Pancreas (tissue), 10 donors: ENCODE data around the gene UBE3B. TPM values are rescaled to one million over a fixed set of nuclear protein-coding genes. Genes with fewer than 3 reads are reported as not detected.
A peak's percentile ranks its signal among the peaks of the same experiment; 100 is the strongest.

Source experiments
- ATAC-seq, 4 donors: fragments of 200-7000 bp; cut with Tn5 transposase; one replicate each; pipeline versions ENCODE4 v1.8.0 to v1.9.1; 2020; ENCODE audit warnings: mild to moderate bottlenecking in 4 of 4, moderate library complexity in 4 of 4
- DNase-seq, 6 donors: peaks; one replicate each; pipeline ENCODE4 v3.0.0-alpha.2; 2020
- FAIRE-seq: peaks from 2 replicates; lab custom pipeline; 2012; peaks lifted over from hg19 to GRCh38; lab: Jason Lieb, UNC
- H3K27ac ChIP-seq, 4 donors: fragments of 200-600 bp; sonication (generic); 1 replicate in 3 of 4; 2 replicates in 1 of 4; pipeline versions ENCODE4 v1.5.0 to v1.8.0; 2020
- H3K27me3 ChIP-seq, 4 donors: fragments of 200-600 bp; one replicate each; pipeline ENCODE4 v1.8.0; 2021
- H3K36me3 ChIP-seq, 3 donors: fragments of 200-600 bp; sonication (generic) in 1 of 3; one replicate each; pipeline versions ENCODE4 v1.5.0 to v1.8.0; 2020 to 2021
- H3K4me1 ChIP-seq, 3 donors: fragments of 200-600 bp; one replicate each; pipeline ENCODE4 v1.8.0; 2021
- H3K4me3 ChIP-seq, 4 donors: fragments of 200-600 bp; sonication (generic) in 2 of 4; one replicate each; pipeline versions ENCODE4 v1.5.0 to v1.8.0; 2020 to 2021
- H3K9me3 ChIP-seq, 4 donors: fragments of 200-600 bp; one replicate each; pipeline ENCODE4 v1.8.0; 2021
- CTCF ChIP-seq, 4 donors: fragments of 200-600 bp; sonication (generic) in 3 of 4; IDR thresholded peaks; one replicate each; pipeline versions ENCODE4 v1.5.0 to v1.8.0; 2021; ENCODE audit warnings: antibody characterized with exemption in 4 of 4
- WGBS, 2 donors: extraction: QIAGEN DNeasy Blood & Tissue Kit; methylation state at CpG; one replicate each; pipeline ENCODE4 v1.1.7; 2013; 5-methylcytosine and 5-hydroxymethylcytosine counted together
- intact Hi-C, 3 donors: fragments of 100-400 bp; cut with DNase I; formaldehyde crosslinking; loops; one replicate each; pipeline versions ENCODE4 v1.11.1 to v1.14.2; 2022
- polyA plus RNA-seq, 2 donors: library from polyadenylated mRNA; stranded (reverse); fragments of 200-250 nt; gene quantifications; one replicate each; pipeline ENCODE4 v1.2.3, GENCODE V29; 2013
- total RNA-seq, 6 donors: library from RNA; stranded (reverse); fragmentation: NEBNext Ultra II Directional in 4 of 6; extraction: Animal tissue kit (Norgen Biotek cat#: 25700) in 4 of 6; gene quantifications; one replicate each; pipeline versions ENCODE4 v1.2.1 to v1.2.4, GENCODE V29; 2021 to 2023
- donor health status: healthy with polysubstance abuse.
- donor health status: DM: no; HTN: no; CAD: no; lungs with moderate emphysema.
- donor health status: DM: no; HTN: no; CAD: no.
- donor health status: control.
- donor health status: control.
- donor health status: Bipolar disorder and iron deficiency.
- donor health status: DM: yes; HTN: yes; CAD: no.
- donor health status: DM: no; HTN: no; CAD: no.
- donor health status: DM: no; HTN: no; CAD: no.
- donor health status: DM: yes; HTN: yes; CAD: no.

Gene UBE3B
- total and polyA plus RNA-seq, 8 donors = 9.8 to 25.6 (median 13.8) TPM

GRCh38 chr12:109563291-109564284, 86.2 kb downstream of the UBE3B start:
- Histone ChIP-seq H3K4me1 (no peaks in the 10 kb centered on the region), H3K9me3 (no peaks in the 10 kb centered on the region), H3K27me3 (no peaks in the 10 kb centered on the region), H3K36me3 (peaks cover 0 to 20% (median 14%) of the 10 kb centered on the region in 3 donors), H3K4me3 (no peak overlapping the region), H3K27ac (no peak overlapping the region)
- no peak for TF ChIP-seq CTCF (IDR thresholded peaks at IDR 0.05)
- DNase-seq (no peak), FAIRE-seq (no peak), ATAC-seq (peak in 1 of 4 donors; percentile 23)
- intact Hi-C loops = no loop called here
- WGBS, 2 donors = 91 to 93% methylated on average over 30 of the region's 30 CpGs

DNA sequence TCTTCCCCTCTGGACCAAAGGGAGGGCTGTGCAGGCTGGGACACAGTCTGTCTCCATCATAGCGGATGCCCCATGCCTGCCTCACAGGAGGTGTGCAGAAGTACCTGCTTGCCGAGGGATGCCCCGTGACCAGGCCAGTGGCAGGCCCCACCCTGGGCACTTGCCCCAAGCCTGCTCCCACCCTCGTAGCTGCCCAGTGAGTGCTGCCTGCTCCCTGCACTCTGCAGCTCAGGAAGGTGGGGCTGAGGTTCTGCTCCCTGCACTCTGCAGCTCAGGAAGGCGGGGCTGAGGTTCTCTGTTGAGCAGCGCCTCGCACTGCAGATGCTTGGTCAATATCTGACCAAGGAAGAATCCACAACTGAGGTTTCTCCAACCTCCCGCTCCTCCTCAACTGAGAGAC, 89.0 kb downstream of the UBE3B start:
- 96 to 98% methylated on average over 8 of the region's 8 CpGs for WGBS, 2 donors
- no peak overlapping the region for H3K4me3 ChIP-seq
- no peaks in the 10 kb centered on the region for H3K4me1 ChIP-seq
- FAIRE-seq (no peak), DNase-seq (peak in 1 of 6 donors; percentile 52), ATAC-seq (no peak)
- H3K27ac ChIP-seq = no peak overlapping the region
- no peak for TF ChIP-seq CTCF (IDR thresholded peaks at IDR 0.05)
- H3K27me3 ChIP-seq = no peaks in the 10 kb centered on the region
- no peaks in the 10 kb centered on the region for H3K9me3 ChIP-seq
- peaks cover 0 to 23% (median 14%) of the 10 kb centered on the region in 3 donors for H3K36me3 ChIP-seq
- intact Hi-C loops = no loop called here

- intact Hi-C loops = no loop called here
- H3K27me3 ChIP-seq = no peaks in the 10 kb centered on the region
- H3K27ac ChIP-seq = no peak overlapping the region
- DNase-seq (no peak), FAIRE-seq (no peak), ATAC-seq (no peak)
- 85 to 89% methylated on average over 10 of the region's 10 CpGs for WGBS, 2 donors
- TF ChIP-seq CTCF (IDR thresholded peaks at IDR 0.05) = no peak
- peaks cover 0 to 23% (median 14%) of the 10 kb centered on the region in 3 donors for H3K36me3 ChIP-seq
- H3K4me3 ChIP-seq = no peak overlapping the region
- no peaks in the 10 kb centered on the region for H3K9me3 ChIP-seq
- peaks cover 0 to 5% (median 0%) of the 10 kb centered on the region in 3 donors for H3K4me1 ChIP-seq
Measured at GRCh38 chr12:109567296-109567695, 89.9 kb downstream of the UBE3B start.

DNA sequence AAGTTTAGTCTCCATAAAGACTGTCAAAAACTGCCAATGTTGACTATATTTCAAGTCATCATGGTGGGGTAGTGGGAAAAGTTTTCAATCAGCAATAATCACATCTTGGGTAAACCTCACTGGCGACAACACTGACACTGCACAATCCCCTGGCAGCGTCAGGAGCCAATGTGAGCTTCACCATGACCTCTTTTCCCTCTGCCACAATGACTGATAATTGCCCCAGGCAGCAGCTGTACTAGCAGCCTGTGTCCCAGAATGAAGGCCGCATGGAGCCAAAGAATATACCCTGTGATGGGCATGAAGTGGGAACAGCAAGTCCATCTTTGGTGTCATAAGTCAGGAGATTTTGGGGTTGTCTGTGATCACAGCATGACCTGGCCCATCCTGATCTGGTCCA, 90.5 kb downstream of the UBE3B start:
- H3K4me3 ChIP-seq = no peak overlapping the region
- 82 to 83% methylated on average over 3 of the region's 3 CpGs for WGBS, 2 donors
- no peaks in the 10 kb centered on the region for H3K9me3 ChIP-seq
- FAIRE-seq = no peak
- no peaks in the 10 kb centered on the region for H3K27me3 ChIP-seq
- no peak for TF ChIP-seq CTCF (IDR thresholded peaks at IDR 0.05)
- no peak for DNase-seq
- peaks cover 0 to 9% (median 0%) of the 10 kb centered on the region in 3 donors for H3K4me1 ChIP-seq
- ATAC-seq = no peak
- intact Hi-C loops = no loop called here
- H3K36me3 ChIP-seq = peaks cover 0 to 23% (median 14%) of the 10 kb centered on the region in 3 donors
- H3K27ac ChIP-seq = no peak overlapping the region
